CD4-positive, alpha-beta T cell (primary cell): ENCODE results near the gene ANKH. TPM values are rescaled to one million over a fixed set of nuclear protein-coding genes. Genes with fewer than 3 reads are reported as not detected.

Experiments
- ATAC-seq: fragments of 200-7000 bp; cut with Tn5 transposase; one replicate; pipeline ENCODE4 v1.10.0; 2022; ENCODE audit warnings: mild to moderate bottlenecking; ENCODE audit not compliant: poor library complexity
- CTCF ChIA-PET: fragments of 350-600 bp; sonication (Branson Sonifier 250); formaldehyde crosslinking; loops from one replicate; lab custom pipeline; 2021; ENCODE audit warnings: antibody characterized with exemption, inconsistent platforms; lab: Charles Lee
- POLR2A ChIA-PET: fragments of 350-600 bp; sonication (Branson Sonifier 250); formaldehyde crosslinking; loops from one replicate; lab custom pipeline; 2021; ENCODE audit warnings: antibody characterized with exemption, inconsistent platforms; lab: Charles Lee
- DNase-seq, 14 experiments: peaks; one replicate each; pipeline ENCODE4 v3.0.0-alpha.2; 2013 to 2020; ENCODE audit warnings: mixed read lengths in 2 of 14
- H3K27ac ChIP-seq, 2 donors: one replicate each; pipeline versions ENCODE4 v1.5.1 to v1.7.0; 2013; ENCODE audit warnings: low read length in 2 of 2, low read depth in 1 of 2, mild to moderate bottlenecking in 1 of 2
- H3K27me3 ChIP-seq, 2 experiments: 1 replicate in 1 of 2; 2 replicates in 1 of 2; pipeline versions ENCODE4 v1.6.1 to v1.7.0; 2013; ENCODE audit warnings: low read length in 2 of 2, control low read depth in 1 of 2, mild to moderate bottlenecking in 1 of 2, moderate library complexity in 1 of 2; ENCODE audit not compliant: insufficient read depth in 2 of 2, control insufficient read depth in 1 of 2
- H3K36me3 ChIP-seq: one replicate; pipeline ENCODE4 v1.6.1; 2013; ENCODE audit warnings: low read length, control low read depth; ENCODE audit not compliant: insufficient read depth
- H3K4me1 ChIP-seq: one replicate; pipeline ENCODE4 v1.6.1; 2013; ENCODE audit warnings: low read length, control low read depth; ENCODE audit not compliant: insufficient read depth
- H3K4me3 ChIP-seq: one replicate; pipeline ENCODE4 v1.5.1; 2013; ENCODE audit warnings: mild to moderate bottlenecking, low read length, moderate library complexity
- H3K9me3 ChIP-seq, 2 experiments: 1 replicate in 1 of 2; 2 replicates in 1 of 2; pipeline versions ENCODE4 v1.6.1 to v1.7.0; 2013; ENCODE audit warnings: low read length in 2 of 2, mild to moderate bottlenecking in 2 of 2, control low read depth in 1 of 2, moderate library complexity in 1 of 2; ENCODE audit not compliant: control insufficient read depth in 1 of 2, insufficient read depth in 1 of 2
- H3K27ac Mint-ChIP-seq: one replicate; pipeline ENCODE4 v1.8.0; 2020; ENCODE audit warnings: mixed read lengths
- H3K27me3 Mint-ChIP-seq: one replicate; pipeline ENCODE4 v1.8.0; 2021; ENCODE audit warnings: mixed read lengths
- H3K36me3 Mint-ChIP-seq: one replicate; pipeline ENCODE4 v1.8.0; 2021; ENCODE audit warnings: low read depth, mixed read lengths
- H3K4me1 Mint-ChIP-seq: one replicate; pipeline ENCODE4 v1.8.0; 2021; ENCODE audit warnings: low read depth, mixed read lengths
- H3K4me3 Mint-ChIP-seq: one replicate; pipeline ENCODE4 v1.8.0; 2020; ENCODE audit warnings: mild to moderate bottlenecking, mixed read lengths
- H3K9me3 Mint-ChIP-seq: one replicate; pipeline ENCODE4 v1.8.0; 2020; ENCODE audit warnings: mixed read lengths
- CTCF ChIP-seq: fragments of 200-600 bp; IDR thresholded peaks from one replicate; pipeline ENCODE4 v1.8.0; 2022; ENCODE audit warnings: antibody characterized with exemption, mild to moderate bottlenecking
- intact Hi-C, 2 experiments: fragments of 100-400 bp; cut with DNase I in 1 of 2; cut with micrococcal nuclease in 1 of 2; formaldehyde crosslinking; loops; one replicate each; pipeline versions ENCODE4 v1.15.1 to v1.9.0; 2023 to 2025; cut with DNase I, micrococcal nuclease
- total RNA-seq, 174 experiments: library from RNA in 2 of 174; stranded (reverse) in 2 of 174; gene quantifications; one replicate each; pipeline ENCODE4 v1.2.3 and lab custom pipeline; 2021 to 2026

Gene ANKH
- total RNA-seq, 2 experiments from 2014 or later: 69.5 to 72.3 TPM

GRCh38 chr5:14737291-14737690 is 134.3 kb downstream of the ANKH start:
- Mint-ChIP-seq H3K27me3 (no peaks in the 10 kb centered on the region), H3K27ac (no peak overlapping the region), H3K9me3 (no peaks in the 10 kb centered on the region), H3K4me3 (no peak overlapping the region), H3K36me3 (peaks cover 86% of the 10 kb centered on the region), H3K4me1 (peaks cover 12% of the 10 kb centered on the region)
- ATAC-seq (no peak), DNase-seq (no peak)
- intact Hi-C loops: no loop called here
- Histone ChIP-seq H3K4me1 (no peaks in the 10 kb centered on the region), H3K27ac (no peak overlapping the region), H3K36me3 (peaks cover 82% of the 10 kb centered on the region), H3K4me3 (no peak overlapping the region), H3K9me3 (no peaks in the 10 kb centered on the region), H3K27me3 (no peaks in the 10 kb centered on the region)
- ChIA-PET POLR2A (no interaction called here), CTCF (no interaction called here)
- TF ChIP-seq CTCF: no peak

GRCh38 chr5:14735944-14736343 is 135.6 kb downstream of the ANKH start:
- Mint-ChIP-seq H3K27me3 (no peaks in the 10 kb centered on the region), H3K27ac (peak overlapping the region; percentile 62), H3K36me3 (peaks cover 85% of the 10 kb centered on the region), H3K4me1 (no peaks in the 10 kb centered on the region), H3K4me3 (no peak overlapping the region), H3K9me3 (no peaks in the 10 kb centered on the region)
- no peak for TF ChIP-seq CTCF
- ChIA-PET CTCF (no interaction called here), POLR2A (interaction anchor here (0.6 kb wide), 1 partner anchor 53 kb away, joined by 3 read pairs; no protein-coding TSS in a partner anchor)
- Histone ChIP-seq H3K36me3 (peaks cover 69% of the 10 kb centered on the region), H3K4me1 (no peaks in the 10 kb centered on the region), H3K9me3 (no peaks in the 10 kb centered on the region), H3K4me3 (no peak overlapping the region), H3K27ac (no peak overlapping the region), H3K27me3 (no peaks in the 10 kb centered on the region)
- ATAC-seq (no peak), DNase-seq (no peak)
- intact Hi-C loops: no loop called here

- H3K27me3 Mint-ChIP-seq: no peaks in the 10 kb centered on the region
- peaks cover 84% of the 10 kb centered on the region for H3K36me3 Mint-ChIP-seq
- ChIA-PET CTCF (no interaction called here), POLR2A (no interaction called here)
- intact Hi-C loops: no loop called here
- no peak overlapping the region for H3K4me3 Mint-ChIP-seq
- no peaks in the 10 kb centered on the region for H3K9me3 Mint-ChIP-seq
- no peak for ATAC-seq
- H3K27me3 ChIP-seq: no peaks in the 10 kb centered on the region
- H3K4me3 ChIP-seq: no peak overlapping the region
- H3K4me1 ChIP-seq: no peaks in the 10 kb centered on the region
- no peak for DNase-seq
- peaks cover 61% of the 10 kb centered on the region for H3K36me3 ChIP-seq
- peak overlapping the region; percentile 62 for H3K27ac Mint-ChIP-seq
- H3K4me1 Mint-ChIP-seq: no peaks in the 10 kb centered on the region
- no peak overlapping the region for H3K27ac ChIP-seq
- no peaks in the 10 kb centered on the region for H3K9me3 ChIP-seq
- no peak for TF ChIP-seq CTCF
These were observed 137.2 kb downstream of the ANKH start for GRCh38 chr5:14734396-14734795.
